Activated CD8-positive, alpha-beta memory T cell treated with anti-CD3 and anti-CD28 coated beads, Interleukin-2, amount 50 U/mL, for 24 hours (primary cell): ENCODE measurements around the gene ARHGEF17.

Experiments
- DNase-seq: peaks from one replicate; pipeline ENCODE4 v3.0.0-alpha.2; 2020; ENCODE audit errors: extremely low read depth

Gene ARHGEF17

GRCh38 chr11:73380331-73380730 lies 72.3 kb downstream of the ARHGEF17 start:
- no peak for DNase-seq

DNA sequence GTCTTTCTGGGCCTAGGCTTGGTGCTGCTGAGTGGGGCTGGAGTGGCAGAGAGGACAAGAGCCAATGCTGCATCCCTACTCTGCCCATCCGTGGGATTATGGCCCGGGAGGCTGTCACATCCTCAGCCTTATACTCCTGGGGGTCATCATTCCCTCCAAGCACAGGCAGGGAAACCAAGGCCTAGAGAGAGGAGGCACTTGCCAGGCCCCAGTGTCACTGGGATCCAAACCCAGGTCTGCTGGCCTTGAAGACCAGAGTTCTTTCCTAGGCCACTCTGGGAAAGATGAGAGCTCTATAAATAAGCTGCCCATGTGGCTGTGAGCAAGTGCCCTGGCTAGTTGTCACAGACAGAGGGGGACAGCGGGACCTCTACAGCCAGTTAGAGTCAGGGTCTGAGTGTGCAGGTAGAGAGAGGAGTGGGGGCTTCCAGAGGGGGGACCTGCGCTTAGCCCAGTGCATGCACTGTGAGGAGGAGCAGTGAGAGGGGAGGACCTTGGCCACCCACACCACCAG lies 72.9 kb downstream of the ARHGEF17 start:
- no peak for DNase-seq

- no peak for DNase-seq
Measured at GRCh38 chr11:73381589-73381988, 73.5 kb downstream of the ARHGEF17 start.

- DNase-seq, result no peak
Measured at GRCh38 chr11:73382183-73382582, 74.1 kb downstream of the ARHGEF17 start.

DNA sequence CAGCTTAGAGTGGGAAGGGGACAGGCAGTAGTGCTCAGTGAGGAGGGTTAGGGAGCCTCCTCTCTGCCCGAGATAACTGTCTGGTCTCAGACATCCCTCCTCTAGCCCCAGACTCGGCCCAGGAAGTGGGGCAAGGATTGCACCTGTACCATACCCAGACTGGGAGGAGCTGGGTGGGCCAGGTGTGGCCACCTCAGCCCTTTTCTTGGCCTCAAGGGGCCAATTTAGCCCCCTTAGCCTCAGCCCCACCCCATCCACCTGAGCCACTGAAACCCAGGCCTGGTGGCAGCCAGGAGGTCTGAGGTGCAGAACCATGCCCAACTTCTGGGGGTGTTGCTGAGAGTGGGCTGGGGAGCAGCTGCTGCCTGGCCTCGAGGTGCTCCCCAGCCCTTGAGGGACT lies 74.7 kb downstream of the ARHGEF17 start:
- DNase-seq, result no peak

DNA sequence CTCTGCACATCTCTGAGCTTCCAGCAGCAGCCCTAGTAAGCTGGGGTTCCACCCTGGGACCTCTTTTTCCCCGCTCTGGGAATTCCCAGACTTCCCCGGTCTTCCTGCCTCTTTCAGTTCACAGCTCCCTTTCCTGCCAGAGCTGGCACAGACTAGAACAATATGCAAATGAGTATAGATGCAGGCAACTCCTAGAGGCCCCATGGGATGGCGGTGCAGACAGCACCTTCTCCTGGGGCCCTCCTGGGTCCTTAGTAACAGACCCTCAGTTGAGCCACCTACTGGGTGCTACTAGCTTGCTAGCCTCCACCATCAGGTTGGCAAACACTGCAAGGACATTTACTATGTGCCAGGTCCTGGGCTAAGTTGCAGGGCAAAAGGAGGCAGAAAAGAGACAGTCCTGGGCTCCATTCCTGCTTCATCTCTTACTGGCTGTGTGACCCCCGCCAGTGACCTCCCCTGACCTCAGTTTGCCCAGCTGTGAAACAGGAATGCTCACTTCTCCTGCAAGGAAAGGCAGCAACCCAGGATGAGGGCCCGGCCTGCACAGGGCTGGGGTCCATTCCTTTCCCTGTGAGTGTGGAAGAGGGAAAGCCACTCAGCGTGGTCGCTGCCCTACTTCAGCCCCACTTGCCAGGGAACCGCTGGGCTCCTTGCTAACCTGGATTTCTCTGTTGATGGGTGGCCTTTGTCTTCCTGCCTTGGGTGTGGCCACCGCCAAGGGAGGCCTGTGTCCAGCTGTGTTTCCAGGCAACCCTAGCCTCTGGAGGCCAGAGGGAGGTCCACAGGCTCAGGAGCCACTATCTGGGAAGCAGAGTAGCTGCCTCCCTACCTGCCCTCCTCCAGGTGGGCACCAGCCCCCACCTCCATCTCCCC lies 75.4 kb downstream of the ARHGEF17 start:
- no peak for DNase-seq

GRCh38 chr11:73384125-73384441 lies 76.0 kb downstream of the ARHGEF17 start:
- no peak for DNase-seq

DNA sequence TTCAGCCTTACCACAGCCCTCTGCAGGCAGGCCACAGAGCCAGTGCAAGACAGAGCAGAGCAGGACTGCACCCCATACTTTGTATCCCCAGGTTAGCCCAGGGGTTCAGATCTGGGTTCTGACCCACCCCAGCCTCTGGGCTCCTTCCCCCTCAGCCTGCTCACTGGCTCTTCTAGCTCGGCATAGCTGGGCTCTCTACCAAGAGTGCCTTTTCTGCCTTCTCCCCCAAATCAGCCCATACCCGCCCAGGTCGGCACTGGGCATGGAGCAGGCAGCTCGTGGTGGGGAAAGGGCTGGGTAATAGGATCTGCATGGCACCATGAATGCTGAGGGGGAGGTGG lies 76.4 kb downstream of the ARHGEF17 start:
- DNase-seq, result no peak

DNA sequence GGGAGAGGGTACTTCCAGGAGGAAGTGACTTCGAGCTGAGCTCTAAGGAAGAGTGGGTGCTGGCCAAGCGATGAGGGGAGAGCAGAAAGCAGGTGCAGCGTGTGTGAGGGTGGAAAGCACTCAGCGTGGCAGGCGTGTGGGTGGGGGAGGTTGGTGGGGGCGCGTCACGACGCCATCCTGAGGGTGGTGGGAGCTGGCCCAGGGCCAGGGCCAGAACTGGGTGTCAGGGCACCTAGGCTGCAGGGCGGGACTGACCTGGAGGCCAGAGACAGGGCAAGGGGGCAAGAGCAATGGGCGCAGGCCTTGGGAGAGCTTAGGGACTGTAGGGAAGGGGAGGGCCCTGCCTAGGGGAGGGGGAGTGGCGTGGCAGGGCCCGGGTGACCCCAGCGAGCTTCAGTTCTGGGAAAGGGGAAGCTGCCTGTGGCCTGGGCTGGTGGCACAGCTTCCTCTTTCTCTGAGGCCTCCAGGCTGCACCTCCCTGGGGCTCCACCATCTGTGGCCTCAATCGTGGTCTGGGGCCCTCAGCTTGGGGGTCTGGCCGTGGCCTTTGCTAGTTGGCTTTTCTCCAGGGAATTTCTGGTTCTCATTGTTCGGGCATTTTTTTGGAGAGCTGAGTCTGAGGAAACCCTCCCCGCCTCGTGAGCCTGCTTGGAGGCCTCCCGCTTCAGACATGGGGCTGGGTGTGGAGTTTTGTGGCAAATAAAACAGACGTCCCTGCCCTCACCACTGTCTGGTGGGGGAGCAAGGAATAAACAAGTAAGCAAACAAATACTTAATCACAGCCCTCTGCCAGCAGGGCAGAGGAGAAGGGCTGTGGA lies 77.0 kb downstream of the ARHGEF17 start:
- no peak for DNase-seq

DNA sequence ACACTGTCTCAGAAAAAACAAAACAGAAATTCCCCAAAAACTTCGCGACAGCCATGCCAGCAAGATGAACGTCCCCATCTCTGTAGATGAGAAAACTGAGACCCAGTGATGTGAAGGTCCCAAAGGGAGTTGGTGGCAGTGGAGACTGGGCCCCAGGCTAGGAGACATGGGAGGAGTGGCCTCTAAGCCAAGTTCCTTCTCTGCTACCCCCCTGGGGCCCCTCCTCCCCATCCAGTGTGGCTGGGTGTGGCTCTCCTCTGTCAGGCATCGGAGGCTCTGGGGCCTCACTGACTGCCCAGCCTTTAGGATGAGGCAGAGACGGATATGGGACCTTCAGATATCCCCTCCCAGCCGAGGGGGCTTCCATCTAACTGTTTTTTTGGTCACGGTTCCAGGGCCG lies 77.9 kb downstream of the ARHGEF17 start:
- DNase-seq, result no peak

GRCh38 chr11:73386546-73386945 lies 78.5 kb downstream of the ARHGEF17 start:
- no peak for DNase-seq

DNA sequence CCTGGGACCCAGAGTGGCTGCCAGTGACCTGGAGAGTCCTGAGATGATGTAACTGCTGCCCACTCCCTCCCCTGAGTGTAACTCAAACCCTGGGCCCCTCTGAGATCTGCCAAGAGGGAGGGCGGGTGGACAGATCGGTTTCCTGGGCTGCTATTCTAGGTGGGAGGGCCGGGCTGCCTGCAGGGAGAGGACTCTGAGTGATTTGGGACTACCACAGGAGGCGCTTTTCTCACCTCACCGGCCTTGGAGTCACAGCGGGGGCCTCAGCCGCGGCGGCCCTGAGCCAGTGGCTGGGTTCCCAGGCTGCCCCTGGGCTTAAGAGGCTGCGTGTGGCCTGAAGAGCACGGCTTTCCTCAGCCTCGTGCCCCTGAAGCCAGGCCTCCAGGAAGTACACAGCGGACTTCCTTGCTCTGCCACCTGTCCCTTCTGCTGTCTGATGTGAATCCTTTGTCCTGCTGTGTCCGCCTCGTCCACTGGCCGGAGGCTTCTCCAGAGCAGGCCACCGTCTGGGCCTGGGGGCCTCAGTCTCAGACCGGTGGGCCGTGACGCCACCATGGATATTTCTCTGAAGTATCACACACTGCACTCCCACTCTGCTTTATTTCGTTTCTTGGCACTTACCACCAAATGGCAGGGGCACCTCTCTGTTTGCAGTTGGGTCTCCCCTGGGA lies 79.7 kb downstream of the ARHGEF17 start:
- DNase-seq, result no peak

- DNase-seq, result no peak
Measured at GRCh38 chr11:73388265-73389133, 80.4 kb downstream of the ARHGEF17 start.

- no peak for DNase-seq
Measured at GRCh38 chr11:73389134-73389525, 81.1 kb downstream of the ARHGEF17 start.

GRCh38 chr11:73389916-73390315 lies 81.8 kb downstream of the ARHGEF17 start:
- DNase-seq, result no peak

DNA sequence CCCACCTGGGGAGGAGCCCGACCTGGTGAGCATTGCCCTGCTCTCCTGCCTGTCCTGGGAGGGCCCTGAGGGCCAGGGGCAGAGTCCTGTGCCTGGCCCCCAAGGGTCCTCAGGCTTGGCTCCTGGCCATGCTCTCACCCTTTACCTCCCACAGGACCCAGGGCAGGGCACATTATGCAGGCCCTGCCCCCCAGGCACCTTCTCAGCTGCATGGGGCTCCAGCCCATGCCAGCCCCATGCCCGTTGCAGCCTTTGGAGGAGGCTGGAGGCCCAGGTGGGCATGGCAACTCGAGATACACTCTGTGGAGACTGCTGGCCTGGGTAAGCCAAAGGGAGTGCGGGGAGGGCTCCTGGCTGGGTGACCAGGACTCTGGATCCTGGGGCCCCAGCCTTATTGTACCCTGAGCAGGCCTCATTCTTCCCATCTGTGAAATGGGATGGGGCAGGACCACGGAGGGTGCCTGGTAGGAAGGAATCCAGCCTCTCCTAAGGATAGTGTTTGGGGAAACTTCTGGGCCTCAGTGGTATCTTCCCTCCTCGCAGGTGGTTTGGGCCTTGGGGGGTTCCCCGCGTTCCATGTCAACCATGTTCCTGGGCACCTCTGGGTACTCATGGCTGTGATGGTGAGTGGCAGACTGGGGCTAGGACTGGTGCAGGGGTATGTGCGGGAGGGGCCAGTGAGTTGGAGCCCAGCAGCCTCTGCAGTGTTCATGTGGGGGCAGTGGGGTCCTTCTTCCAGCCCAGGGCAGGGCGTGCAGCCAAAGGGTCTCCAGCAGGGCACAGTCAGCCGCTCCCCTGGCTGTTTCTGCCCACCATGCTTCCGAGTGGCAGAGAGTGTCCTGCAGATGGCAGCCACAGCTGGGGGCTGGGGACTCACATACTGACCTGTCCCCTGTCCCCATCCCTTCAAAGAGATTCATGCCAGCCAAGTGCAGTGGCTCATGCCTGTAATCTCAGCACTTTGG lies 82.8 kb downstream of the ARHGEF17 start:
- DNase-seq, result no peak

DNA sequence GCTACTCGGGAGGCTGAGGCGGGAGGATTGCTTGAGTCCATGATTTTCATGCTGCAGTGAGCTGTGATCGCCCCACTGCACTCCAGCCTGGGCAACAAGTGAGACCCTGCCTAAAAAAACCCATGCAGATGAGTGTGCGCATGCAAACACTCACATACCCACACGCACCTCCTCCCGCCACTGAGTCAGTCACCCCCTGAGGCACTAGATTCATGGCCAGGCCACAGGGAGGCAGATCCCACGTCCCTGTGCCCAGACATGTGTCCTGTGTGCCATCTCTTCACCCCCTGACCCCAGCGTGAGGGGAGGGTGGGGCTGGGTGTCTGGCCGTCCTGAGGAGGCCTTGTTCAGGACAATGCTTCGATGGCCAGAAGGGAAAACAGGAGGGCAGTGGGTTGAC lies 83.6 kb downstream of the ARHGEF17 start:
- DNase-seq, result no peak

- no peak for DNase-seq
Measured at GRCh38 chr11:73392108-73393010, 84.3 kb downstream of the ARHGEF17 start.

- DNase-seq, result no peak
Measured at GRCh38 chr11:73393011-73393380, 84.9 kb downstream of the ARHGEF17 start.
